Adrenal gland (tissue), 5 donors: Measurements from ENCODE around the gene CFAP221.

Experiments
- POLR2A ChIP-seq, 2 donors: fragments of 450-650 bp; IDR thresholded peaks; one replicate each; pipeline ENCODE4 v1.6.1; 2017; ENCODE audit warnings: antibody characterized with exemption in 2 of 2, mild to moderate bottlenecking in 2 of 2, moderate library complexity in 1 of 2
- TF ChIP-seq, protein P1 (sequence below), 6 experiments: fragments of 450-650 bp in 4 of 6; fragments of 200-600 bp in 2 of 6; sonication (generic) in 1 of 6; IDR thresholded peaks; 1 replicate in 5 of 6; 2 replicates in 1 of 6; pipeline versions ENCODE4 v1.5.1 to v1.8.0; 2016 to 2021; ENCODE audit warnings: antibody characterized with exemption in 6 of 6, mild to moderate bottlenecking in 2 of 6, moderate library complexity in 1 of 6
- donor health status: DM: no; HTN: no; CAD: no.

DNA sequence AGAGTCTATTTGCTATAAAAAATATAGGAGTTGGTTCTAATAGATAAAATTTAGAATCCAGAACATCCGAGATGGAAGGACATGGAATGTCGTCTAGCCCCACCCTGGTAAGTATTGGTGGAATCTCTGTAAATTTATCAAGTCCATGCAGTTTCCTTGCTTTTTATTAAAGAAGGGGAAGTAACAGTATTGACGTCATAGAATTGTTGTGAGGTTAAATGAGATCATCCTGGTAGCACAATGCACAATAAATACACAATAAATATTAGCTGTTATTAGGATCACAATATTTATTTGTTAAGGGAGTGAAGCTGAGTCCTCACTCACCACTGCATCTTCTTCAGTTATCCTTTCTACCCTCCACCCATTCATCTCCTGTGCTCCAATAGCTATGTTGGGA, 118.0 kb downstream of the CFAP221 start:
- TF ChIP-seq, protein P1, sequence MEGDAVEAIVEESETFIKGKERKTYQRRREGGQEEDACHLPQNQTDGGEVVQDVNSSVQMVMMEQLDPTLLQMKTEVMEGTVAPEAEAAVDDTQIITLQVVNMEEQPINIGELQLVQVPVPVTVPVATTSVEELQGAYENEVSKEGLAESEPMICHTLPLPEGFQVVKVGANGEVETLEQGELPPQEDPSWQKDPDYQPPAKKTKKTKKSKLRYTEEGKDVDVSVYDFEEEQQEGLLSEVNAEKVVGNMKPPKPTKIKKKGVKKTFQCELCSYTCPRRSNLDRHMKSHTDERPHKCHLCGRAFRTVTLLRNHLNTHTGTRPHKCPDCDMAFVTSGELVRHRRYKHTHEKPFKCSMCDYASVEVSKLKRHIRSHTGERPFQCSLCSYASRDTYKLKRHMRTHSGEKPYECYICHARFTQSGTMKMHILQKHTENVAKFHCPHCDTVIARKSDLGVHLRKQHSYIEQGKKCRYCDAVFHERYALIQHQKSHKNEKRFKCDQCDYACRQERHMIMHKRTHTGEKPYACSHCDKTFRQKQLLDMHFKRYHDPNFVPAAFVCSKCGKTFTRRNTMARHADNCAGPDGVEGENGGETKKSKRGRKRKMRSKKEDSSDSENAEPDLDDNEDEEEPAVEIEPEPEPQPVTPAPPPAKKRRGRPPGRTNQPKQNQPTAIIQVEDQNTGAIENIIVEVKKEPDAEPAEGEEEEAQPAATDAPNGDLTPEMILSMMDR (IDR thresholded peaks at IDR 0.05): no peak
- no peak for TF ChIP-seq POLR2A (IDR thresholded peaks at IDR 0.05)
